HepG2 (cell line): ENCODE results near the gene NRSN2. TPM values are rescaled to one million over a fixed set of nuclear protein-coding genes. Genes with fewer than 3 reads are reported as not detected.
A peak's percentile ranks its signal among the peaks of the same experiment; 100 is the strongest.

ENCODE experiments used
- ATF1 ChIP-seq: IDR thresholded peaks from 2 replicates; pipeline ENCODE4 v1.6.1; 2016; ENCODE audit warnings: mild to moderate bottlenecking, control low read depth
- GPN1 ChIP-seq: sonication (generic); formaldehyde crosslinking; IDR thresholded peaks from 2 replicates; pipeline ENCODE4 v1.5.1; 2020; ENCODE audit warnings: missing genetic modification reagents, borderline replicate concordance
- KAT8 ChIP-seq: IDR thresholded peaks from 2 replicates; pipeline ENCODE4 v1.6.1; 2016; ENCODE audit warnings: missing genetic modification reagents, missing compliant biosample characterization
- KLF12 ChIP-seq: sonication (generic); formaldehyde crosslinking; IDR thresholded peaks from 2 replicates; pipeline ENCODE4 v1.4.0; 2020; ENCODE audit warnings: missing genetic modification reagents, borderline replicate concordance
- MLLT10 ChIP-seq: sonication (generic); formaldehyde crosslinking; IDR thresholded peaks from 2 replicates; pipeline ENCODE4 v1.4.0; 2020; ENCODE audit warnings: missing genetic modification reagents
- NFIB ChIP-seq: sonication (generic); formaldehyde crosslinking; IDR thresholded peaks from 2 replicates; pipeline ENCODE4 v1.9.0; 2021; ENCODE audit warnings: missing genetic modification reagents, mild to moderate bottlenecking, borderline replicate concordance
- SALL1 ChIP-seq: sonication (generic); formaldehyde crosslinking; IDR thresholded peaks from 2 replicates; pipeline ENCODE4 v1.8.0; 2022; ENCODE audit warnings: mild to moderate bottlenecking, missing genetic modification reagents
- ZBTB8A ChIP-seq: sonication (generic); formaldehyde crosslinking; IDR thresholded peaks from 2 replicates; pipeline ENCODE4 v1.4.0; 2020; ENCODE audit warnings: mild to moderate bottlenecking, low read depth, missing genetic modification reagents, borderline replicate concordance
- ZNF264 ChIP-seq: sonication (generic); formaldehyde crosslinking; IDR thresholded peaks from 2 replicates; pipeline ENCODE4 v1.4.0; 2020; ENCODE audit warnings: missing genetic modification reagents
- ZNF556 ChIP-seq: sonication (generic); formaldehyde crosslinking; IDR thresholded peaks from 2 replicates; pipeline ENCODE4 v1.4.0; 2020; ENCODE audit warnings: mild to moderate bottlenecking, missing genetic modification reagents, borderline replicate concordance
- ZNF670 ChIP-seq: sonication (generic); formaldehyde crosslinking; IDR thresholded peaks from 2 replicates; pipeline ENCODE4 v1.8.0; 2022; ENCODE audit warnings: mild to moderate bottlenecking, missing genetic modification reagents, borderline replicate concordance
- polyA plus RNA-seq, 8 experiments: library from polyadenylated mRNA; depleted of rRNA in 3 of 8; stranded (reverse) in 7 of 8; unstranded in 1 of 8; fragments of >200 nt; fragmentation: Illumina TruSeq in 4 of 8; extraction: Trizol in 4 of 8; gene quantifications; 2 replicates each; pipeline versions ENCODE4 v1.2.1 to v1.2.3, GENCODE V29; 2011 to 2016; ENCODE audit warnings: low read depth in 4 of 8, missing spikeins in 1 of 8, mixed read lengths in 1 of 8; ENCODE audit not compliant: insufficient read depth in 1 of 8
- total RNA-seq, 5 experiments: library from RNA; depleted of rRNA; stranded (reverse); fragments of >200 nt; fragmentation: Illumina TruSeq; extraction: Trizol; gene quantifications; 2 replicates each; pipeline ENCODE4 v1.2.3, GENCODE V29; 2016; ENCODE audit warnings: low read depth in 1 of 5
- TF ChIP-seq, protein P1 (sequence below): conservative IDR thresholded peaks from 2 replicates; pipeline ENCODE4 v1.6.1; 2018; ENCODE audit warnings: missing genetic modification reagents
- TF ChIP-seq, protein P2 (sequence below): sonication (generic); formaldehyde crosslinking; IDR thresholded peaks from 2 replicates; pipeline ENCODE4 v1.4.0; 2020; ENCODE audit warnings: low read depth, missing genetic modification reagents
- TF ChIP-seq, protein P3 (sequence below): sonication (generic); formaldehyde crosslinking; IDR thresholded peaks from 2 replicates; pipeline ENCODE4 v1.4.0; 2020; ENCODE audit warnings: missing genetic modification reagents, low read depth, mild to moderate bottlenecking, borderline replicate concordance
- TF ChIP-seq, protein P4 (sequence below): sonication (generic); formaldehyde crosslinking; IDR thresholded peaks from 2 replicates; pipeline ENCODE4 v1.4.0; 2020; ENCODE audit warnings: mild to moderate bottlenecking, missing genetic modification reagents
- TF ChIP-seq, protein P5 (sequence below): sonication (generic); formaldehyde crosslinking; IDR thresholded peaks from 2 replicates; pipeline ENCODE4 v1.5.1; 2020; ENCODE audit warnings: missing genetic modification reagents, mild to moderate bottlenecking, borderline replicate concordance
- TF ChIP-seq, protein P6 (sequence below): sonication (generic); formaldehyde crosslinking; IDR thresholded peaks from 2 replicates; pipeline ENCODE4; 2020; ENCODE audit warnings: missing genetic modification reagents, mild to moderate bottlenecking, borderline replicate concordance

Gene NRSN2
- total and polyA plus RNA-seq, 2 of the 13 experiments (the other 11 are each of a cell fraction or from before 2014, with no cell fraction given): 32.3 to 49.4 TPM

DNA sequence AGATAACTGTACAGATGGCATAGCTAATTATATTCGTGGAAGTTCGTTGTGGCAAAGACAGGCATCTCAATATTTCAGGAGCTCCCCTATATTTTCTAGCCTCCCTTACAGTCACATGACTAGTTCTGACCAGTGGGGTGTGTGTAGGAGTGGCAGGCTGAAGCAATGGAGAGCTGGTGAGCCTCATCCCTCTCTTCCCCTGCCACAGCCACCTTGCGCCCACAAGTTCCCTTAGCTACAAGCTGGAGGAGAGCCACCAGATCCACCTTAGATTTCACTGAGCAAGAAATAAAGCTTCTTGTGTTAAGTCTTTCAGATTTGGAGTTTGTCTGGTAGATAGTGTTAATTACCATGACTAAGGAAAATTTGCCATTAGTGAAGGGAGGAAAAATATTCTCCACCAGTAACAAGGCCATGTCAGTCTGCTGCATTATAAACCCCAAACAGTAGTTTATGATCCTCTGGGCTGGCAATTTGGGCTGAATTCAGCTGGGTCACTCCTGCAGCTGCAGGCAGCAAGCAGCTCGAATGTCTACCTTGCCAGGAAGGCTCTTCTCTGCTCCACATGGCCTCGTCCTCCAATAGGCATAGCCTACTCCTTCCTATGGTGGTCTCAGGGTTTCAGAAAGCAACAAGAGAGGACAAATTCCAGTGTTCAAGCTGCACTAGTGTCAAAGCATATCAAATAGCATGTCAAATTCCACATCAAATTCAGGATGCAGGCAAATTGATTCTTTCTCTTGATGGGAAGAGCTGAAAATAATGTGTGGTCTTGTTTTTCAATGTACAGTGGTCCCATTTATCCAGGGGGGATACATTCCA lies 53.8 kb downstream of the NRSN2 start (continued):
- TF ChIP-seq ZNF556 (no peak), NFIB (CRISPR knock-in tag) (no peak), ZNF670 (CRISPR knock-in tag) (peak; percentile 67; the same call in 1 of the 2 replicates), GPN1 (no peak), ATF1 (no peak), KLF12 (CRISPR knock-in tag) (no peak), MLLT10 (CRISPR knock-in tag) (no peak), ZNF264 (CRISPR knock-in tag) (no peak), SALL1 (CRISPR knock-in tag) (peak; percentile 67), KAT8 (CRISPR knock-in tag) (no peak), ZBTB8A (0 out of 2 replicates have a peak, but pooled peaks have one; percentile 7)
- TF ChIP-seq, protein P1, sequence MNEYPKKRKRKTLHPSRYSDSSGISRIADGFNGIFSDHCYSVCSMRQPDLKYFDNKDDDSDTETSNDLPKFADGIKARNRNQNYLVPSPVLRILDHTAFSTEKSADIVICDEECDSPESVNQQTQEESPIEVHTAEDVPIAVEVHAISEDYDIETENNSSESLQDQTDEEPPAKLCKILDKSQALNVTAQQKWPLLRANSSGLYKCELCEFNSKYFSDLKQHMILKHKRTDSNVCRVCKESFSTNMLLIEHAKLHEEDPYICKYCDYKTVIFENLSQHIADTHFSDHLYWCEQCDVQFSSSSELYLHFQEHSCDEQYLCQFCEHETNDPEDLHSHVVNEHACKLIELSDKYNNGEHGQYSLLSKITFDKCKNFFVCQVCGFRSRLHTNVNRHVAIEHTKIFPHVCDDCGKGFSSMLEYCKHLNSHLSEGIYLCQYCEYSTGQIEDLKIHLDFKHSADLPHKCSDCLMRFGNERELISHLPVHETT: no peak
- TF ChIP-seq, protein P2, sequence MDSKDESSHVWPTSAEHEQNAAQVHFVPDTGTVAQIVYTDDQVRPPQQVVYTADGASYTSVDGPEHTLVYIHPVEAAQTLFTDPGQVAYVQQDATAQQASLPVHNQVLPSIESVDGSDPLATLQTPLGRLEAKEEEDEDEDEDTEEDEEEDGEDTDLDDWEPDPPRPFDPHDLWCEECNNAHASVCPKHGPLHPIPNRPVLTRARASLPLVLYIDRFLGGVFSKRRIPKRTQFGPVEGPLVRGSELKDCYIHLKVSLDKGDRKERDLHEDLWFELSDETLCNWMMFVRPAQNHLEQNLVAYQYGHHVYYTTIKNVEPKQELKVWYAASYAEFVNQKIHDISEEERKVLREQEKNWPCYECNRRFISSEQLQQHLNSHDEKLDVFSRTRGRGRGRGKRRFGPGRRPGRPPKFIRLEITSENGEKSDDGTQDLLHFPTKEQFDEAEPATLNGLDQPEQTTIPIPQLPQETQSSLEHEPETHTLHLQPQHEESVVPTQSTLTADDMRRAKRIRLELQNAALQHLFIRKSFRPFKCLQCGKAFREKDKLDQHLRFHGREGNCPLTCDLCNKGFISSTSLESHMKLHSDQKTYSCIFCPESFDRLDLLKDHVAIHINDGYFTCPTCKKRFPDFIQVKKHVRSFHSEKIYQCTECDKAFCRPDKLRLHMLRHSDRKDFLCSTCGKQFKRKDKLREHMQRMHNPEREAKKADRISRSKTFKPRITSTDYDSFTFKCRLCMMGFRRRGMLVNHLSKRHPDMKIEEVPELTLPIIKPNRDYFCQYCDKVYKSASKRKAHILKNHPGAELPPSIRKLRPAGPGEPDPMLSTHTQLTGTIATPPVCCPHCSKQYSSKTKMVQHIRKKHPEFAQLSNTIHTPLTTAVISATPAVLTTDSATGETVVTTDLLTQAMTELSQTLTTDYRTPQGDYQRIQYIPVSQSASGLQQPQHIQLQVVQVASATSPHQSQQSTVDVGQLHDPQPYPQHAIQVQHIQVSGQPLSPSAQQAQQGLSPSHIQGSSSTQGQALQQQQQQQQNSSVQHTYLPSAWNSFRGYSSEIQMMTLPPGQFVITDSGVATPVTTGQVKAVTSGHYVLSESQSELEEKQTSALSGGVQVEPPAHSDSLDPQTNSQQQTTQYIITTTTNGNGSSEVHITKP (CRISPR knock-in tag): peak; percentile 10; the same call in 1 of the 2 replicates
- TF ChIP-seq, protein P3, sequence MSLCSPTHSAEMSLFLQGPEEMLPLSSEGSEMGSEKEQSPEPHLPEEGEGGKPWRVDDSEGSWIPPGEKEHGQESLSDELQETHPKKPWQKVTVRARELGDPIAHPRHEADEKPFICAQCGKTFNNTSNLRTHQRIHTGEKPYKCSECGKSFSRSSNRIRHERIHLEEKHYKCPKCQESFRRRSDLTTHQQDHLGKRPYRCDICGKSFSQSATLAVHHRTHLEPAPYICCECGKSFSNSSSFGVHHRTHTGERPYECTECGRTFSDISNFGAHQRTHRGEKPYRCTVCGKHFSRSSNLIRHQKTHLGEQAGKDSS (CRISPR knock-in tag): no peak
- TF ChIP-seq, protein P4, sequence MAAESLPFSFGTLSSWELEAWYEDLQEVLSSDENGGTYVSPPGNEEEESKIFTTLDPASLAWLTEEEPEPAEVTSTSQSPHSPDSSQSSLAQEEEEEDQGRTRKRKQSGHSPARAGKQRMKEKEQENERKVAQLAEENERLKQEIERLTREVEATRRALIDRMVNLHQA (CRISPR knock-in tag): no peak
- TF ChIP-seq, protein P5, sequence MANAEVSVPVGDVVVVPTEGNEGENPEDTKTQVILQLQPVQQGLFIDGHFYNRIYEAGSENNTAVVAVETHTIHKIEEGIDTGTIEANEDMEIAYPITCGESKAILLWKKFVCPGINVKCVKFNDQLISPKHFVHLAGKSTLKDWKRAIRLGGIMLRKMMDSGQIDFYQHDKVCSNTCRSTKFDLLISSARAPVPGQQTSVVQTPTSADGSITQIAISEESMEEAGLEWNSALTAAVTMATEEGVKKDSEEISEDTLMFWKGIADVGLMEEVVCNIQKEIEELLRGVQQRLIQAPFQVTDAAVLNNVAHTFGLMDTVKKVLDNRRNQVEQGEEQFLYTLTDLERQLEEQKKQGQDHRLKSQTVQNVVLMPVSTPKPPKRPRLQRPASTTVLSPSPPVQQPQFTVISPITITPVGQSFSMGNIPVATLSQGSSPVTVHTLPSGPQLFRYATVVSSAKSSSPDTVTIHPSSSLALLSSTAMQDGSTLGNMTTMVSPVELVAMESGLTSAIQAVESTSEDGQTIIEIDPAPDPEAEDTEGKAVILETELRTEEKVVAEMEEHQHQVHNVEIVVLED: no peak; the same call in 1 of the 2 replicates
- TF ChIP-seq, protein P6, sequence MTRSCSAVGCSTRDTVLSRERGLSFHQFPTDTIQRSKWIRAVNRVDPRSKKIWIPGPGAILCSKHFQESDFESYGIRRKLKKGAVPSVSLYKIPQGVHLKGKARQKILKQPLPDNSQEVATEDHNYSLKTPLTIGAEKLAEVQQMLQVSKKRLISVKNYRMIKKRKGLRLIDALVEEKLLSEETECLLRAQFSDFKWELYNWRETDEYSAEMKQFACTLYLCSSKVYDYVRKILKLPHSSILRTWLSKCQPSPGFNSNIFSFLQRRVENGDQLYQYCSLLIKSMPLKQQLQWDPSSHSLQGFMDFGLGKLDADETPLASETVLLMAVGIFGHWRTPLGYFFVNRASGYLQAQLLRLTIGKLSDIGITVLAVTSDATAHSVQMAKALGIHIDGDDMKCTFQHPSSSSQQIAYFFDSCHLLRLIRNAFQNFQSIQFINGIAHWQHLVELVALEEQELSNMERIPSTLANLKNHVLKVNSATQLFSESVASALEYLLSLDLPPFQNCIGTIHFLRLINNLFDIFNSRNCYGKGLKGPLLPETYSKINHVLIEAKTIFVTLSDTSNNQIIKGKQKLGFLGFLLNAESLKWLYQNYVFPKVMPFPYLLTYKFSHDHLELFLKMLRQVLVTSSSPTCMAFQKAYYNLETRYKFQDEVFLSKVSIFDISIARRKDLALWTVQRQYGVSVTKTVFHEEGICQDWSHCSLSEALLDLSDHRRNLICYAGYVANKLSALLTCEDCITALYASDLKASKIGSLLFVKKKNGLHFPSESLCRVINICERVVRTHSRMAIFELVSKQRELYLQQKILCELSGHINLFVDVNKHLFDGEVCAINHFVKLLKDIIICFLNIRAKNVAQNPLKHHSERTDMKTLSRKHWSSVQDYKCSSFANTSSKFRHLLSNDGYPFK (CRISPR knock-in tag): no peak; the same call in 1 of the 2 replicates
